Effector CD8-positive, alpha-beta T cell (primary cell): Measurements from ENCODE around the gene SLC38A11.
"Not testable (repeated sequence)": the region's sequence is repeated elsewhere in the genome, so short reads cannot be mapped to it uniquely, and the experiment has no call there.

Source experiments
- DNase-seq: peaks from one replicate; lab custom pipeline; 2025; lab: John Stamatoyannopoulos, UW

SLC38A11 gene

GRCh38 chr2:164877927-164878326 is 77.4 kb downstream of the SLC38A11 start:
- no peak for DNase-seq

- DNase-seq = no peak
These were observed 78.2 kb downstream of the SLC38A11 start for GRCh38 chr2:164877169-164877568.

DNA sequence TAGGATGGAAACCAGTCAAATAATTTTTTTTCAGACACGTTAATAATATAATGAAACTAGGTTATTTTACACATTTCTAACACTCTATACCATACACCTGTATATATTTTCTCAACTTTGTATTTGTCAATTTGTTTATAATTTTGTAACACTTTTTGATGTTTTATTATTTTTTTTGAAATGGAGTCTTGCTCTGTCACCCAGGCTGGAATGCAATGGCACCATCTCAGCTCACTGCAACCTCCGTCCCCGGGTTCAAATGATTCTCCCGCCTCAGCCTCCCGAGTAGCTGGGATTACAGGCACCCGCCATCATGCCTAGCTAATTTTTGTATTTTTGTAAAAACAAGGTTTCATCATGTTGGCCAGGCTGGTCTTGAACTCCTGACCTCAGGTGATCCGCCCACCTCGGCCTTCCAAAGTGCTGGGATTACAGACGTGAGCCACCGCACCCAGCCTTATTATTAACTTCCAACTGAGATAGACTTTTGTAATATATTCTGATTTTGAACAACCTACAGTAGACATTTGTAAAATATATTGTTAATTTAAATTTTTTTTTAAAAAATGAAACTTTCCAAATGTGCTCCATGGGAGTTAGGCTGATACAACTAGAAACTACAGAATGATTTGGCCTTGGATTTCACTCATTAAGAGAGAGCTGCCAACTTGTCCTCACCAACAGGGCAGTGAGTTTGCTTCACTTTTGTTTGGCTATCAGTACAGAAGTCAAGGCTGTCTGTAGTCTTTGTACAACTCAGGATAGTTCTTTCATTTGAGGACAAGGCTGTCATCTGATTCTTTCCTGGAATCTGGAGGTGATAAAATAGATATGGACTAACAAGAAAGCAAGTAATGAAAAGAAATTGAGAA is 79.8 kb downstream of the SLC38A11 start:
- no peak for DNase-seq

DNA sequence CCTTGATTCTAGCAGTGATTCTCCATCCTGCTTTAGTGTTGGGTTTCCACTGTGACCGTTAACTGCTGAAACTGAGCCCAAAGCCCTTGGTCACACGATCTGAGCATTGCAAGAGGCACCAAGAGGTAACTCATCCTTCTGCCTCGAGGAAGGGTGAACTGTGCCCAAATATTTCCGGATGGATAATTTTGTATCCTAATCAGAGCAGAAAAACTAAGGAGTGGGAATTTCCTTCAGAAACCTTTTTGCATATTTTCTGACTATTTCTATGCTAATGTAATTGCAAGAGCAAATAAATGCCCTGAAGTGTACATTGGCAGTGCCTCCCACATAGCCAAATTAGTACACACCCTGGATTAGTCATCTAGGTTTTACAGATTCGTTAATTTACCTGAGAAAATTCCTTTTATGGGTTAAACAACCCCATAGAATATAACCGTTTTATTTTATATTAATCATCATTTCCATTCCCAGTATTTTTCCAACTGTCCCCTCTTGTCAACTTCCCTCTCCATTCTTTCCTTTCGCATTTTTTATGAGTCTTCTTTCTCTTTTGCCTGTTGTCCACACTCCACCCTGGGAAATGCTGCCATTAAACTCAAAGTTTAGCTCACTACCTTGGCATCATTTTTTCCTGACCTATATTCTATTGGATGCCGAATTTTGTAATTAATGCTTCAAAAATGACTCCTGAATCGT is 82.0 kb downstream of the SLC38A11 start:
- DNase-seq = no peak

DNA sequence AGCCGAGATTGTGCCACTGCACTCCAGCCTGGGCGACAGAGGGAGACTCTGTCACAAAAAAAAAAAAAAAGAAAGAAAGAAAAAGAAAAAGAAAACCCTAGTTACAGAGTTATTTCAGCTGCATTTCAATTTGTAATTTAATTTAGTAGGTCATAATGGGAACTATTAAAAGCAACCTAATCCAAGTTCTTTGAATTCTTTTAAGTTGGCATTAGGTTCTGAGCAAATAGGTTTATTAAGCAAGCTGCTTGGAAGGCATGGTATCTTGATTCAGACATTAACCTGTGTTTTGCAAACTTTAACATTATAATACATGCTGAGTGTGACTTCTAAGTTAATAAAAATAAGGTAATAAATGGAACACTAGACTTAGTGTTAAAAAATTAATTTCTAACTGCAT is 83.9 kb downstream of the SLC38A11 start:
- DNase-seq = no peak

GRCh38 chr2:164869420-164869772 is 85.9 kb downstream of the SLC38A11 start:
- DNase-seq = no peak

- DNase-seq = no peak
These were observed 86.5 kb downstream of the SLC38A11 start for GRCh38 chr2:164868563-164869419.

DNA sequence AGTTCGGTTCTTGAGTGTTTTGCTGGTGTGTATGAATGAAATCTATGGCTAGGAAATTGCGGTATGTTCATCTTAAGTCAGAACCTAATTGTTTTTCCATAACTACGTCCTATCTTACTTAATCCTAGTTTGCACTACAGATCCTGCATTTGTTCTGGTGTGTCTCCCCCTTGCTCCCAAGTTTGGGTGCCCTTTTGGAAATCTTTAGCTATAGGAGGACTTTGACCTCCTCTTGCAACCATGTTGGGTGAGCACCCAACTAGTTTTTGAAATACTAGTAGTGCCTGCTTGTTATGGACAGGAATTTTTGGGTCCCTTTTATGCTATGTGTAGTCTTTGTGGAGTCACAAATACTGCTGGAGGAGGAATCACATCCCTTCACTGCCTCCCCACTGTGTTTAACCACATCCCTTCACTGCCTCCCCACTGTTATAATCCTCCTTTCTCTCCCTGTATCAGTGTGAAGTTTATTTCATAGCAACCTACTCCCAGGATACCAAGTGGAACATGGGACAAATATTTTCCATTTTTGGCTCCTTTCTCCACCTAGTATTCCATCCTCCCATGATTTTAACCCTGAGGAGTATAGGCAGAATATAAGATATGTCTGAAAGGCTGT is 87.4 kb downstream of the SLC38A11 start:
- DNase-seq = no peak

GRCh38 chr2:164866381-164866780 is 88.9 kb downstream of the SLC38A11 start:
- DNase-seq = not testable (repeated sequence)

GRCh38 chr2:164860694-164861042 is 94.7 kb downstream of the SLC38A11 start:
- DNase-seq = no peak

DNA sequence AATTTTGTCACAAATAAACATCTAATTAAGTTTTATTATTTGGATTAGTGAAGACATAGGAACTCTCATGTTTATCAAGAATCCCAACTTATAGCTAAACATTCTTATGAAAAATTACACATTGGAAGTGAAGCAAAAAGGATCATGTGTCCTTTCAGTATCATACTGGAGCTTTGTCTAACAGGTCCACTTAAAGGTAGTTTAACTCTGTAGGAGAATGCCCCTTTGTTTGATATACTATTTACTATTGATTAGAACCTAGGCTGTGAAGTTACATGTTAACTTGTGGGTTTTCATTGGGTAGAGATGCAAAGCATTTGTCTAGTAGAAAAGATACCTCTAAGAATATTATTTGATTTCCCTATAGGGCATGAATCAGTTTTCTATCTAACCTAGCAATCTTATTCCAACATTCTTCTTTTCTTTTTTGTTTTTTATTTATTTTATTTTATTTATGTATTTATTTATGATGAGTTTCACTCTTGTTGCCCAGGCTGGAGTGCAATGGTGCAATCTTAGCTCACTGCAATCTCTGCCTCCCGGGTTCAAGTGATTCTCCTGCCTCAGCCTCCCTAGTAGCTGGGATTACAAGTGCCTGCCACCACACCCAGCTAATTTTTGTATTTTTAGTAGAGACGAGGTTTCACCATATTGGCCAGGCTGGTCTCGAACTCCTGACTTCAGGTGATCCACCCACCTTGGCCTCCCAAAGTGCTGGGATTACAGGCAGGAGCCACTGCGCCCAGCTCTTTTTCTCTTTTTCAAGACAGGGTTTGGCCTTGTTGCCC is 95.2 kb downstream of the SLC38A11 start:
- not testable (repeated sequence) for DNase-seq

- DNase-seq = no peak
These were observed 96.0 kb downstream of the SLC38A11 start for GRCh38 chr2:164859251-164859818.

GRCh38 chr2:164852086-164852485 is 103.2 kb downstream of the SLC38A11 start:
- no peak for DNase-seq

- no peak for DNase-seq
These were observed 105.1 kb downstream of the SLC38A11 start for GRCh38 chr2:164850235-164850634.

GRCh38 chr2:164849506-164849905 is 105.8 kb downstream of the SLC38A11 start:
- no peak for DNase-seq

DNA sequence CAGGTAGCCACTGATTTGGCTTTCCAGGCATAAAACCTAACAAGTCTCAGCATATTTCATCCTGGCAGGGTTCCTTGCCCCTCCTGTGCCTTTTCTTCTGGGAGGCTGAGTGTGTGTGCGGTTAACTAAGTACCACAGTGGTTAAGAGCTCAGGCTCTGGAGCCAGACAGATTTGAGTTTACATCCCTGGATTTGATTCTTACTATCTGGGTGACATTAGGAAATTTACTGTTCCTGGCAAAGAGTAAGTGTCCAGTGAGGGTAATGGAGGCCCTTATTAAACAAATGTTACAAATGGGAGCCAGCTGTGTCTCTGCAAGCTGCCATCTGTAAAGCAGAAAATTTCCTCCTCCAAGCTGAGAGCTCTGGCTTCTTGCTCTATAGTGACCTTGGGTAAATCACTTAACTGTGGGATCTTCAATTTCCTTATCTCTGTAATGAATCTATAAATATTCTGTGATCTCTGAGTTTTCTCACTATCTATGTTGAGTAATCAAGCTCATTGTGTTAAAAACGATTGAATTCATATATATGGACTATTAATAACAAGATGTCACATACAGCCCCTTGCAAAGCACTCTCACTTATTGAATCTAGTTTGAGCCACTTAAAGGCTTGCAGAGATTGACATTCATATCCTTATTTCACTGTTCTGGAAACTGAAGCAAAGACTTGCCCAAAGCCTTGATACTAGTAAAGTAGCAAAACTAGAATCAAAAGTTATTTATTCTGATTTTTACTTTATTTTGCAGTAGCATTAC is 107.2 kb downstream of the SLC38A11 start:
- no peak for DNase-seq

DNA sequence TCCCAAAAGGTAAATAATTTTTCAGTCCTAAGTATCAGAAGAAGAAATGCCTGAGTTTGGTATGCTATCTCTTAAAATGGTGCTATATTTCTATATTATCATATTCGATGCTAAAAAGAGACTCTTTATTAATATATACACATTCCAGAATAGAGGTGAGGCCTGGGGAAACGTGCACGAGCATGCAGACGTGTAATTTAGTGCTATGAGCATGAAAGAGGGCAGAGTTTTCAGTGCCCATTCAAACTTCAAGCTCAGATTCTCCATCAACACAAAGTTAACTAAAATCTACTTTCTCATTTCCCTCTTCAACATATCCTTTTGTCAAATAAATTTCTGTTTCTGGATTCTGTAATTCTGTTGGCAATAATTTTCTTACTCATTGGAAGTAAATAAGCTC is 108.0 kb downstream of the SLC38A11 start:
- DNase-seq = no peak

DNA sequence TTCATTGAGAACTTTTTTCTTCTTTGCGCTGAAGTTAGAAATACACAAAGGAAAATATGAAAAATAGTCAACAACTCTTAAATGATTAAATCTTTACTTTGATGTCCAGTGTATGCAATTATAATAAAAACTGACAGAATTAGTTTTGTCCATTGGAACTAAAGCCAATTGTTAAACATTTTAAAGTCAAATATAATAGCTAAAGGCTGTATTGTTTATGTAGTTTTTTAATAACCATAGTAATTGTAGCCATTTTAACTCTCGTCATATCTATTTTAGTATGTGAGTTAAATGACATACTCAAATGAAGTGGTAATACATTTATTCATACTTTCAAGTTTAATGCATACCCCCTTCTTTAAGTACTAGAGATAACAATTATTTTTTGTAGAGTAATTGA is 109.0 kb downstream of the SLC38A11 start:
- no peak for DNase-seq
